HG03432 (cell line): ENCODE results near the gene CAMTA1.

Experiments used
- ATAC-seq: cut with Tn5 transposase; IDR thresholded peaks from one replicate; pipeline ENCODE4 v1.9.1; 2021; ENCODE audit warnings: mild to moderate bottlenecking, moderate library complexity; ENCODE audit not compliant: unreplicated experiment

CAMTA1 gene

DNA sequence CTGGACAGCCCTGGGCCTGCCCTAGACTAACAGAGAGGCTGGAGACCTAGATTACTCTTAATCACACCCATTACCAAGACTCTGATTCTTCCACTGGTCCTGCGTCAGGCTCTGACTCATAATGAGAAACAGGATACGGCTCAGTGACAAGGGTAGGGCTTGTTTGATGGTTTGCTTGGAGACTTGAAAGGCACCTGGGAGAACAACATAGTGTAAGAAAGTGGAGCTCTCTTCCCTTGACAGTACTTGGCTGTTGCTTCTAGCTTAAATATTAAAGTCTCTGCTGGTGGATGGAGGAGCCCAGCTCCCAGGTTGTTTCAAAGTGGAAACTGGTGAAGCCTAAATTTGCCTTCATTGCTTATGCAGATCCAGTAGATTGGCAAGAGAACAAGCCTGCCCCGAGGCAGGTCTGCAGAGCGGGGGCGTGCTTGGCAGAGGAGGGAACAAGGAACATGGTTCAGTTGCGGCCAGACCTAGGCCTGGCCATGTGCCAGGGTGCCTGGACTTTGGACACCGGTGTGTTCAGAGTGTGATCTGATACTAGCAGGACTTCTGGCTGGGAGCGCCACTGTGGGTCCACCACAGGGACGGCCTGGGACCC, 480.6 kb downstream of the CAMTA1 start:
- ATAC-seq, result no peak

DNA sequence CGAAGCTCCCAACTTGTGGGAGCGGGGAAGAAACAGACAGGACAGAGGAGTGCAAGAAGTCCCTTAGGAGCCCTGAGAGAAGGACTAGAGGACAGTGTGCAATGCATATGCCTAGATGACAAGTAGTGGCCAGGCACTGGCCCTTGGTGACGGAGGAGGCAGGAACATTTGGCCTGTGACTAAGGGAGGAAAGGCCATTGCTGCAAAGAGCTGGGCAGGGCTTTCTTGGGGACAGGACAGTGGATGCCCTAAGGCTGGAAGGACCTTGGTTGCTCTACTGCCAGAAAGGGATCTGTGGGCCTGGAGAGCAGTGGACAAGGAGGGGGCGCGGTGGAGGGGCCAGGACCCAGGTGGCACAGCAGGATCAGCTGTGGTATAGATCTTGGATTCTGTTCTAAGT, 481.3 kb downstream of the CAMTA1 start:
- ATAC-seq, result no peak

DNA sequence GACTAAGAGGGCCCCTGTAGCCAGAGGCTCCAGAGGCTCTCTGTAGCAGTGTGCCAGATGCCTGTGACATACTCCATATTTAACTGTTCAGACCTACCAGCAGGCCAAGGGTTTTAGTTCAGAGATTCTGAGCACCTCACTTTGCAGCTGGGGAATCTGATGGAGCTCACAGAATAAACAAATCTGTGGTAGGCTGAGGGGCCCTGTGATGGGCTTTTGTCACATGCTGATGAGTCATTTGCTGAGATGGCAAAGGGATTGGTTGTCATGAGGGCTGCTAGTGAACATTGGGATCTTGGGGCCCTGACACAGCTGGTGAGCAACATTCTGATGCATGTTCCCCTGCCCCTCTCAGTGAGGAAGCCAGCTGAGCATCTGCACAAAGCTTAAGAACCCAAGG, 482.2 kb downstream of the CAMTA1 start:
- ATAC-seq, result no peak

DNA sequence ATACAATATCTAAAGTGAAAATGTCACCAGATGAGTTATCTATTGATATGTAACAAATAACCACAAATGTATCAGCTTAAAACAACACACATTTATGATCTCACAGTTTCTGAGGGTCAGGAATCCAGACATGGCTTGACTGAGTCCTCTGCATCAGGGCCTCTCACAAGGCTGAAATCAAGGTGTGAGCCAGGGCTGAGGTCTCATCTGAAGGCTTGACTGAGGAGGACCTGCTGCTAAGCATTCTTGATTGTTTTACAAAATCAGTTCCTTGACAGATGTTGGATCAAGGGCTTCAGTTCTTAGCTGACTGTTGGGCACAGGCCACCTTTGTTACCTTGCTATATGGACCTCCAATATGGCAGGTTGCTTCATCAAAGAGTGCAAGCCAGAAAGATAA, 483.7 kb downstream of the CAMTA1 start:
- ATAC-seq, result no peak

DNA sequence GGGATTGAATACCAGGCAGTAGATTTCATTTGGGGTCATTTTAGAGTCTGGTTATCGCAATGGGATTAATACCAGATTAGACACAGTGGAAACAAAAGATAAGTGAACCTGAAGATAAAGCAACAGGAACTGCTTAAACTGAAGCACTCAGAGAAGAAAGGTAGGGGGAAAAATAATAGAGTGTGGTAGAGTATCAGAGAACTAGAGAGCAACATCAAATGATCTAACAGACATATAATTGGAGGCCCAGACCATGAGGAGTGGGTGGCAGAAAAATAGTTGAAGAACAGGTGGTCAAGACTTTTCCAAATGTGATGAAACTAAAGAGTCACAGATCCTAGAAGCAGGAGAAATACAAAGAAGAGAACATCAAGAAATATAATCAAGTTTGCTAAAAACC, 484.3 kb downstream of the CAMTA1 start:
- ATAC-seq, result no peak

DNA sequence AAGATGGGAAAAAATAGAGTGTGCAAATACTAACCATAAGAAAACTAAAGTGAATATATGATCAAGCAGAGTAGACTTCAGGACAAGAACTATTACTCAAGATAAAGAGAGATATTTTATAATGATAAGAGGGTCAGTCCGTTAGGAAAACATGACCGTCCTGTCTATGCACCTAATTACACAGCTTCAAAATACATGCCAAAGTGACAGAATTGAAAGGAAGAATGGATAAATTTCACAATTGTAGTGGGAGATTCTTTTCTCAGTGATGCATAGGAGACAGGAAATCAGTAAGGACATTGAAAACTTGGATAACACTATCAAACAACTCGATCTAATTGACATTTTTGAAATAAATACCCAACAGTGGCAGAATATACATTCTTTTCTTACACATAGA, 489.0 kb downstream of the CAMTA1 start:
- no peak for ATAC-seq

DNA sequence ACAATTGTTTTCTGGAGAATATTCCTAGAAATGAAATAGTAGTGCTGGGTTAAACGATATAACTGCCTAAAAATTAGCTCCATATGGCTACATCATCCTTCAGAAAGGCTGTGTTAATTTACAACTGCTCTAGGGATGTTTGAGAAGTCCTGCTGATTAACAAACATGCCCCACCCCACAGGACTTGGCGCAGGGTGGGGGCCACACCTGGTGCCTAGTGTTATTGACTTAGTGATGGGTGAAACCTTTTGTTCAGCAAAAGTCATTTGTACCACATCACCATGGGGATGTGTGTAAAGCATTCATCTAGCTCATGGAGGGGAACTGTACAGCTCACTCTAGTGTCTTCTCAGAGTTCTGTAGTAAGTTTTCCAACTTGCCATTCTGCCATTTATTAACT, 492.8 kb downstream of the CAMTA1 start:
- no peak for ATAC-seq

DNA sequence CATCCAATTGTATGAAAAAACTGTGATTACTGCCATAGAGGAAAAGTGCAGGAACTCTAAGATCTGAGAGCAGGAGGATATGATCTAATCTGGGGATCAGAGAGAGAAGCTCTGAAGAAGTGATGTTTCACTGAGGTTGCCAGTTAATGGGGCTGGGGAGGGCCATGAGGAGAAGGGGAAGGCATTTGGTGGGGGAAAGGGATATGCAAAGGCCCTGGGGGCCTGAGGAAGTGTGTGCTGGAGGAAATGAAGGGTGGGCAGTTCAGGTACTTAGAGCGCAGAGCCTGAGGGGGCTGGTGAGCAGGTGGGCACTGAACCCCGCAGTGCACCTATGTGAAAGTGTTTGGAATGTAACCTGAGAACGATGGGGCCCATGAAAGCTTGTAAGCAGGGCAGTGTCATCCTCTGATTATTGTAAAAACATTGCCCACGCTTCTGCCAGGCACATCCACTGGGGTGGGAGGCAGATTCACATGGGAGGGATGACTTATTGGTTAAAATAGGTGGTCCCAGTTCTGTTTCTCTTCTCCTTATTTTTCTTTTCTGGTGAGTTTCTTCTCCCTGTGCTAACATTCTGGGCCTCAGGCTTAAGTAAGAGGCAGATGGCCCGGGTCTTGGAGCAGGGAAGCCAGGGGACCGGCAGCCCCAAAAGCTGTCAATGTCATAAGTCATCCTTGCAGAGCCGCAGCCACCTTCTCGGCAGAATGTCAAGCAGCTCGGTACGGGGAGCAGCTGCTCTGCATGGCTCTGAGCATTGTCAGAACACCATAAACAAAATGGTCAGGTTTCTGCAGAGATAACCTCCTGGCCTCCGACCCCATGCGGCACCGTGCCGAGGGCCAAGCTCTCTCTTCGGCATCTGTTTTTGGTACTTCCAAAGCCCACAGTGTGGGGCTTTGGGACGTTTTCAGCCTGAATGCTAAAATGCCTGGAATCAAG, 493.8 kb downstream of the CAMTA1 start:
- ATAC-seq, result no peak

DNA sequence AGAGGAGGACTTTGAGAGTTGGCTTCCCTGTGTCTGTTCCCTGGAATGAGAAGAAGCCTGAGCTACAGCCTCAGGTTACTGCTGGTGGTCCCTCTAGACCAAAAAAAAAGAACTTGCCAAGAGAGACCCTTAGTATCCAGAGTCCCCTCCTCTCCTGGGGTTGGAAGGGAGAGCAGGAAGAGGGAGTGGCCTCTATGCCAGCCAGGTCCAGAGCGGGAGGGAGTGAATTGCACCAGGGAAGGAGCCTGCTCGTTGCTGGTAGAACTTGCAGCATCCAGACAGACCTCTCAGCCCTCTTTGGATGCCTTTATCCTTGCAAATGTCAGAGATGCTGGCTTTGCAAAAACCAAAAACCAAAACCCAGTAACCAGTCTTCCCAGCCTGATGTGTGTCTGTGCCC, 494.5 kb downstream of the CAMTA1 start:
- no peak for ATAC-seq

DNA sequence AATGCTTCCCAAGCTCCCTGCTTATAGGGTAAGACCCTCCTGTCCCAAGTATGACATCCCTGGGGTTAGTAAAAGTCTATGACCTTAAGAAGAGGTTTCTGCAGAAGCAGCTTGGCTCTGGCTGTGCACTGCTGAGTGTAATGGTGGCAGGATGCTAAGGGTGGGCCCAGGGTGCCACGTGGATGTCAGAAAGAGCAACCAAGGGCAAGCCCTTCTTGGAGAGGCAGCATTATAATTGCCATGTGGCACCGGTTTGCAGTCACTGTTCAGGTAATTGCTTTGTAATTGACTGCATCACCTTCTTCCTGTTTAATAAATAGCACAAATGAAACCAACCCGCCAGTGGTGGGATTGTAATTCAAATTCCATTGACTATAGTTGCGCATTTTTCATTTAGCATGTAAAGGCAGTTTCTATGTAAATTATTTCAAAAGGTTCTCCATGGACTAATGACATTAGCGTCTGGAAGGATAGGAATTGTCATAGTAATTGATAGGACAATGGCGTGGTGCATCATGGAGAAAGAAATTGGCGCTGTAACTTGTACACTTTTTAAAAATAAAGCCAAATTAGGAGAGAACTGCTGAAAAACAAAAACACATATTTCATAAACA, 495.2 kb downstream of the CAMTA1 start:
- ATAC-seq, result no peak

DNA sequence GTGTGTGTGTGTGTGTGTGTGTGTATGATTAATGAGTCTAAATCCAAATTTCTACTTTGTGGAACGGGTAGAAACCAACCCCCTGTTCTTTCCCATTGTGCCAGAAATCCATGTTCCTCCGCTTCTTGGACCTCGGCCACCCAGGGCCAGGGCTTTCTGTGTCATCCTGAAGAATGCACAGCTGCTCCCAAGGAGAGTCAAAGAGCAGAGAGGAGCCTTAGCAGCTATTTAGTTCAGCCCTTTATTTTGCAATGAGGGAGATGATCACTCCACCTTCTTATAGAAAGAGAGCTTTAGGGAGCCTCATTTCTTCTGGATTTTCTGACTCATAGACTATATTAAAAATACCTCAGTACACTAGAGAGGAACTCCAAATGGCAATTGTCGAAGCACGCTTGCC, 496.6 kb downstream of the CAMTA1 start:
- no peak for ATAC-seq

DNA sequence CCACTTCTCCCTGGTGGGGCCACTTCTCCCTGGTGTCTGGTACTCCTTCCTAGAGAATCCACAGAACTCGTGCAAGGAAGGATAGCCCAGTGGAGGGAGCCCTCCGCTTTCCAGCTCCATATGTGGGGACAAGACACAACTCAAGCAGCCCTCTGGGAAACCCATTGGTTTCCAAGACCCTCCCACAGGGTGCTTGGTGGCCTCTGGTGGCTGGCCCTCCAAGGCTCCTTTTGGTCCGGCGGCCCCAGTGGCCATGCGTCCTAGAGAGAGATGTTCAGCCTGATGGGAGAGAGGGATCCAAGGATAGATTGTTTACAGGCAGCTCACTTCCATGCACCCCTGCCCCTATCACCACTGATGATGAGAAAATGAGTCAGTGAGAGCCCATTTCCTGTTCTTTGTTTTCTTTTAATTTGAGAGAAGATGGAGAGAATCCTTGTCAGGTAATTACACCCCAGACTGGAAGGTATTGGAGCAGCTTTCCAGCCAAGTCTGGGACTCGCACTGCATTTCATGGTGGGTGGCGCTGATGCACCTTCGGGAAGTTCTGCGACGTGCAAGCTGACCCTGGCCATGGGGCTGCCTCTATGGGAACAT, 499.7 kb downstream of the CAMTA1 start:
- no peak for ATAC-seq

DNA sequence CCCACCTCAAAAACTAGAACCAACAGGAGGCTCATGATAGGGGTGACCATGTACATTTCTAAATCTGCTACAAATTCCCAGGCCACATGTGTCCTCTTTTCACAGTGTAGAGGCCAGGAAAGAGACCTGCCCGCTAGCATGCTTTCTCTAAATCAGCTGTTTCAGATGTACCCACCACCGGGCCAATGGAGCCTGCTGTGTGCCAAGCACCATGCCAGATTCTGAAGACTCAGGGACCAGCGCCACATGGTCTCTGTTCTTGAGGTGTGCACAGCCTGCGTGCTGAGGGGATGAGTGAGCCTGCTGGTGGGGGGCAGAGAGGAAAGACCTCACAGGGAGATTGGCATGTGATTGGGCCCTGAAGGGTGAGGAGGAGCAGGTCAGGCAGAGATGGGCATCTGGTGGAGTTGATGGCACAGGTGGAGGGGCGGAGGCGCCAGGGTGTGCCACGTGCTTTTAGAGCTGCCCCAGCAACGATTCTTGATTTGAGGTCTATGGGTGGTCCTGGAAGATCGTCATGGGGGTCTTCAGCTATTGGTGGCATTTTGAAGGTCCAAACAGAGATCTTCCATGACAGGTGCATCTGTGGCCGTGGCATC, 500.7 kb downstream of the CAMTA1 start:
- ATAC-seq, result no peak

DNA sequence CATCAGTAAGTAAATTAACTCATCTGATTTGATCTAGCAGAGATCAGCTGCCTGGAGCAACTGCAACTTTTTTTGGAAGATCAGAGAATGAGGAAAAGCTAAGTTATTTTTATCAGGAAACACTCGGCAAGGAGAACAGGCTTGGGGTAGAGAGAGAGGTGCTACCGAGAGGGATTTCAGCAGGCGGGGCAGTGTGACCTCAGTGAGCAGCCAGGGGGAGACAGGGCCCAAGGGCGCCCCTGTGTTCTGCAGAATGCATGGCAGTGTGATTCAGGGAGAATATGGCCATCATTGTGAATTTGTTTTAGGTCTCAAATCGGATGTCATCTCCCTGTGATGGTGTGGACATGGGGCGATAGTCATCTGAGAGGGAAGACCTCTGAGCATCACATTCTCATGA, 501.8 kb downstream of the CAMTA1 start:
- ATAC-seq, result no peak

DNA sequence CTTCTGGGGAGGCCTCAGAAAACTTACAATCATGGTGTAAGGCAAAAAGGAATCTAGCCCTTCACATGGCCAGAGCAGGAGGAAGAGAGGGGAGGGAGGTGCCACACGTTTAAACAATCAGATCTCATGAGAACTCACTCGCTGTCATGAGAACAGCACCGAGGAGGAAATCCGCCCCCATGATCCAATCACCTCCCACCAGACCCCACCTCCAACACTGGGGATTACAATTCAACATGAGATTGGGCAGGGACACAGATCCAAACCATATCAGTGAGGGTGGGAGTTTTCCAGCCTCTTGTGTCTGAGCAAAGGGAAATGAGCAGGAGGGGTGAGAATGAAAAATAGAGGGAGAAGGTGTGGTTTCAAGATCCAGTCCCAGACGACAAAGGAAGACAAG, 503.7 kb downstream of the CAMTA1 start:
- no peak for ATAC-seq

DNA sequence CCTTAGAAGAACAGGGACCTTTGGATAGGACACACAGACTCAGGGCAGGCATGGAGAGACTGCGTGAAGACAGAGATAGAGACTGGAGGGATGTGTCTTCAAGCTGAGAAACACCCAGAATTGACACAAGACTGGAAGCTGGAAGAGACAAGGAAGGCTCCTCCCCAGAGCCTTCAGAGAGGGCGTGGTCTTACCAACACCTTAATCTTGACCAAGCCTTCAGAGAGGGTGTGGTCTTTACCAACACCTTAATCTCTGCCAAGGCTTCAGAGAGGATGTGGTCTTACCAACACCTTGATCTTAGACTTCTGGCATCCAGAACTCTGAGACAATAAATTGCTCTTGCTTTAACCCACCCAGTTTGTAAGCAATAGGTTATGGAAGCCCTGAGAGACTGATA, 504.4 kb downstream of the CAMTA1 start:
- no peak for ATAC-seq

DNA sequence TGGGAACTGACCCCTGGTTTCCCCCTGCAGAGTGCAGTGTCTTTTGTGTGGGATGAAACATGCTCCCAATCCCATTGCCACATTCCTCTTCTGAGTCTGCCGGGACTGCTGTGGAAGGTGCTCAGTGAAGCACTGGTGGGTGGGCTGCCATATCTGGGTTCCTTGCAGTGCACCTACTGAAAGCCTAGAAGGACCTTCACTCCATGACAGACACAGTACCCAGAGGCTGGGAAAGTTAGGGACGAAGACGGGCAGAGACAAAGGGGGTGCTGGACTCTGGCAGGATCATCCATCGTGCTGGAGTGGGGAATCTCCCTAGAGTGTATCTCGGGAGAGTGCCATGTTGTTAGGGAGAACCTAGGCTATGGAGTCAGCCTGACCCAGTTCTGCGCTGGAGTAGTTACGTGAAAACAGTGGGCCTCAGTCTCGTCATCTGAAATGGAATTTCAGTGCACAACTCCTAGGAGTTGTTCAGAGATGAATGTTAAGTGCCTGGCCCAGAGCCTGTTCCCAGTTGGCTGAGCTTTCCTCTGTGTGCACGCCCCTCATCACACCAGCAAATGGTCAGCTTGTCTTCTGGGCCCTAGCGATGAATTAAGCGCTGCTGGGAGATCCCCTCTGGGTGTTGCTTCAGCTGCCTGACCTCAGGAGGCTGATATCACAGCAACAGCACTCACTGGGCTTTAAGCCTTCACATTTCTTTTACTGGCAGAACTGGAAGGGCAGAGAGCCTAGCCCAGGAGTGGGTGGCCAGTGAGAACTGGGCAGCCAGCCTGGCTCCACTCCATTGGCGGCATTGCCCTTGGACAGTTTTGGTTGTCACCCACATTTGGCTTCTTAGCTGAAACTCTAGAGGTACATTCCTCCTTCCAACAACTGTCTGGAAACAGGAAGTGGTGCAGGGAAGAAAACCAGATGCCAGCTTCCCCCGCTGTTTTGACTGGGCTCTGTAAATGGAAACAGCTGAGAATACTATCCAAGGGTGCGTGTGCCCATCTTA, 506.0 kb downstream of the CAMTA1 start:
- no peak for ATAC-seq

DNA sequence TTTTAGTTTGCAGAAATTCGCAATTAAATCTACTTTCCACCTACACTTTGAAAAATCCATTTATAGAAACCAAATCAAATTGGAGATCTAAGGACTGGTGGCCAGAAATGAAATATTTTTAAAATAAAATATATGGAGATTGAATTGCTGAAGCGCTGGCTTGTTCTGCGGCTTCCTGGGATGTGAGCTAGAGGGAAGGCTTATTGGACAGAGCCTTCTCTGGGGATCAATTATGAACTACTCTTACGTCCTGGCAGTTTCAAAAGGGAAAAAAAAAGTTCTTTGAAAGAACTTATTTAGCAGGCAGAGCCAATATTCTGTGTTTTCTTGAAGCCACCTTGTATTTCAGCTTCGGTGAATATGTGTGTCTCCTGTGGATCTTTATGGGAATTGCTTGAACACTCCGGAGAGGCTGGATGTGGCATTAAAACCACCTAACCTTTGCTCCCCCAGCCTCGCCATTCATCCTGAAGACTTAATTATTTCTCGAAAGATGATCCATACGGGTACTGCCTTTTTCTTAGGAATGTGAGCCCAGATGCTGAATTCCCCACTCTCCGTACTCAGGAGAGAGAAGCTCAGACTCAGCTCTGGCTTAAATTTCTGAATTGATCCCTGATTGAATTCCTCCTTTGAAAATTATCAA, 506.9 kb downstream of the CAMTA1 start:
- ATAC-seq, result no peak

DNA sequence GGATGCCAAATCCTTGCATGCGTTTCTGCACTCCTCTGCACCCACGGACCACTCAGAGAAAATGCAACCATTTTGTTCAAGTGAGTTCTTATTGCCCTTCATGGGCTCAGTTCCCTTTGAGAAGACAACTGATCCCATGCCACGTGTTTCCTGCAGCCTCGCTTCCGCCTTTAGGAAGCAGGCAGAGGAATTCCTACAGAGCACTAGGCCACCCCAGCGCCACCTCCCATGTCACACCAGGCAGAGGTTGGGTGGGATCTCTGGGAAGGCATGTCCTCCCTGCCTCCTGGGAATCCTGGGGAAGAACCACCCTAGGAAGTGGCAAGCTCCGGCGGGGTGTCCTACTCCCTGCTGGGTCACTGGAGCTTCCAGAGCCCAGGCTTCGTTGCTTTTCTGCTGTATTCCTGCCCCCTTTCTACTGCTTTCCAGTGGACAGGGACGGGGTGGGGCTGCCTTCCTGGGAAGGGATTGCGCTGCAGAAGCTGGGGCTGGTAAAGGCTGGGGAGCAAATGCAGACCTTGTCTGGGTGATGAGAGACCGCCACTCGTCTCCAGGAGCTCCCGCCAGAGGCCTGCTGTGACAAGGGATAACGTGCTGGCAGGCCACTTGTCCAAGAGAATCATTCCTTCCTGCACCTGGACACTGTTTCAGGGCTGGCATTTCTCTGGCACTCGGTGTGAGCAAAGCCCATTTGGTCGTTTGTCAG, 507.6 kb downstream of the CAMTA1 start:
- ATAC-seq, result no peak
